ES-I3 (cell line): ENCODE data around the gene EPHB1.

Experiments
- H3K36me3 ChIP-seq: 2 replicates; pipeline ENCODE4 v1.6.1; 2013; ENCODE audit warnings: mild to moderate bottlenecking, low read length, control low read depth, moderate library complexity; ENCODE audit not compliant: insufficient read depth
- H3K4me1 ChIP-seq: 2 replicates; pipeline ENCODE4 v1.6.1; 2013; ENCODE audit warnings: mild to moderate bottlenecking, control low read depth, low read length; ENCODE audit not compliant: insufficient read depth
- H3K9ac ChIP-seq: 2 replicates; pipeline ENCODE4 v1.6.1; 2013; ENCODE audit warnings: low read depth, mild to moderate bottlenecking, low read length, moderate library complexity
- H3K9me3 ChIP-seq: 2 replicates; pipeline ENCODE4 v1.6.1; 2013; ENCODE audit warnings: mild to moderate bottlenecking, low read length, moderate library complexity; ENCODE audit not compliant: control insufficient read depth, insufficient read depth

Gene EPHB1

DNA sequence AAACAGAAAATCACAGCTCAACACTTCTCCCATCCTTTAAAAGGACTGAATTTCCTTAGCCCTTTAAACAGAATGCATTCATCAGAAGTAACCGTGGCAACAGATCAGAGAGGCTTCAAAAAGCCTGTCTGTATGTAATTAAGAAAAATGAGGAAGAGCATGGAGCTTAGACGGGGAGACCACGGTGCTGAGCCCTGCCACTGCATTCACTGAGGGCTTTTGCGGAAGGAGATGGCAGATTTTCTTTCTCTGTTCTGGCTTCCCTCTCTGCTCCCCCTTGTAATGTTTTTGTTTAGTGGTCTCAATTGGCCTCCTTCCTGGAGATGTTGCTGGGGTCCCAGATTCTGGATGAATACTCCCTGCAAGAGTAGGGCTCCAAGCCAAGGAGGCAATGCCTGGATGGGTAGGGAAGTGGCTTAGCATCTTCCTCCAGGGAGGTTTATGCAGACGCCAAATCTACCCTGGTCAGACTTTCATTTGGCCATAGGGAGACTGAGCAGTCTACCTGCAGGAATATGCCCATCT, 332.9 kb downstream of the EPHB1 start:
- Histone ChIP-seq H3K36me3 (no peaks in the 10 kb centered on the region), H3K9ac (no peak overlapping the region), H3K4me1 (no peaks in the 10 kb centered on the region), H3K9me3 (no peaks in the 10 kb centered on the region)

DNA sequence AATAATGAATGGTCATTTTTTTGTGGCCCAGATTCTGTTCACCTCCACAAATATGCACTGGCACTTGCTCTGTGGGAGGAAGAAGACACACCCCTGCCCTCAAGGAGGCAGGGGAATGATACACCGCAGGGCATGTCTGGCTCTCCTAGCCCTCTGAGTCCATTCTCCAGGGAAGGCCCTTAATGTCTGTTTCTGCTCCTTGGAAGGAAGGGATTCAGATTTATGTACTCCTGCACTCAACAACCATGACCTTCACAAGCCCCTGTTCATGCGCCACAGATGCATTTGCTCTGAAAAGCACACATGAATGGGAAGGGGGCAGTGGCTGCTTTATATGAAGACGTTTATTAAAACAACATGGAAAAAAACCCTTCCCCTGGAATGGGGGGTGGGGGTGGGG, 333.8 kb downstream of the EPHB1 start:
- Histone ChIP-seq H3K9ac (no peak overlapping the region), H3K4me1 (no peaks in the 10 kb centered on the region), H3K36me3 (no peaks in the 10 kb centered on the region), H3K9me3 (no peaks in the 10 kb centered on the region)

DNA sequence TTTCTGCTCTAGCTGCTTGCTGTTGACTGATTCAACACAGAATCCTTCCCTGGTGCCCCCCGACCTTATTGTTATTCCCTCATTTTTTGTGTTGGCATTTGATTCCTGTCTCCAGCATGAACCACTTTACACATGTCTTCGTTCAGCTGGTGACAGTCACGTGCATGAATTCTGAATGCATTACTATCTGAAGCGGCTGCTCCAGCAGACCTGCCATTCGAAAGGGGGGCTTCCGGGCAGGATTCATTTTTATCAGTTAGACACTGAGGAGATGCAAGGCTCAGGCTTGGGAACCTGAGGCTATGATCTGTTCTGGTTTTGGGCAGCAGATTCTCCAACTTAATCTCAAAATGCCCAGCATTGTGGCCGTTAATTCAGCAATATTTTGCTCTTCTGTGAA, 336.2 kb downstream of the EPHB1 start:
- Histone ChIP-seq H3K9me3 (no peaks in the 10 kb centered on the region), H3K36me3 (no peaks in the 10 kb centered on the region), H3K9ac (no peak overlapping the region), H3K4me1 (no peaks in the 10 kb centered on the region)

DNA sequence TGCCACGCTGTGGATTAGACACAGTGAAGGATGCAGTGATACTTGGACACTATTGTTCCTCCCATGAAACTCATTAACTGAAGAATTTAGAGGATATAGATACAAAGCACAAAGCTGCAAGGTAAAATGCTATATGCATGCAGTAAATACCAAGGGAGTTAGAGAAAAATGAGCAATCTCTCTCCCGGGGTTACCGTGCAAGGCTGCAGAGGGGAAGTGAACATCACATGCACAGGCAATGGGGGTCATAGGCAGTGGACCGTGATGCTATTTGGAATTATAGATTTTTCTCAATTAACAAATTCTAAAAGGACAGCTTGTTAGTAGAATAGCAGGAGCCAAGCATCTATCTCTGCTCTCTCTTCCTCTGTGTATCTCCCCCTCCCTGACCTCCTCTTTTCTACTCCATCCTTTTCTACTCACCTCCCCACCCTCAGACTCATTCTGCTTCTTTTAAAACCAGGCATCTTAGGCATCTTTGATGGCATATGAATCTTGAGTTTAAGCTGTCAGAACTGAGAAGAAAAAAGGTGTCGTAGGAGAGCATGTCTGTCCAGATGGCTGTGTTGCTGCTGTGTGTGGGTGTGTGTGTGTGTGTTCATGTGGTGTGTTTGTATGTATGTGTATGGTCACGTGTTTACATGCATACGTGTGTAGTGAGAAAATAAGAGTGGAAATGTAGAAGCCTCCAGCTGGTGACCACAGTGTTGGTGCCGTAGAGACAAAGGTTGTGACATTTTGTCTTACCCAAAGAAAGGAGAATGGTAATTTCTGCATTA, 339.0 kb downstream of the EPHB1 start:
- H3K9ac ChIP-seq: no peak overlapping the region
- no peaks in the 10 kb centered on the region for H3K4me1 ChIP-seq
- no peaks in the 10 kb centered on the region for H3K36me3 ChIP-seq
- H3K9me3 ChIP-seq: no peaks in the 10 kb centered on the region

DNA sequence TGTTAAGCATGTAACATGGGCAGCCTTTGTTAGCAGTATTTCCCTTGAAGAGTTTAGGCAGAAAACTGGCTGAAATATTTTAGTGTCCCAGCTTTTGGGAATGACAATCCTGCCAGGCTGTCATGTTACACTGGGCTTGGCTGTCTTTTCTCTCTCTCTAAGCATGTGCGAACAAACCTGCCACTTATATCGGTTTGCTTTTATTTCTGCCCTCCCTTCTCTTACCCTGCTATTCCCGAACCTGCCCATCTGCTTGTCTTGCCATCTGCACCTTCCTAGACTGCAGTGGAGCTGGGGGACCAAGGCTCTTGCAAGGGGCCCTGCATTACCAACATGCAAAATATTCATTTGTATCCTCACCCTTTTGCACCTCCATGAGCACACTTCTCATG, 339.6 kb downstream of the EPHB1 start:
- H3K36me3 ChIP-seq: no peaks in the 10 kb centered on the region
- H3K9me3 ChIP-seq: no peaks in the 10 kb centered on the region
- H3K4me1 ChIP-seq: no peaks in the 10 kb centered on the region
- H3K9ac ChIP-seq: no peak overlapping the region

DNA sequence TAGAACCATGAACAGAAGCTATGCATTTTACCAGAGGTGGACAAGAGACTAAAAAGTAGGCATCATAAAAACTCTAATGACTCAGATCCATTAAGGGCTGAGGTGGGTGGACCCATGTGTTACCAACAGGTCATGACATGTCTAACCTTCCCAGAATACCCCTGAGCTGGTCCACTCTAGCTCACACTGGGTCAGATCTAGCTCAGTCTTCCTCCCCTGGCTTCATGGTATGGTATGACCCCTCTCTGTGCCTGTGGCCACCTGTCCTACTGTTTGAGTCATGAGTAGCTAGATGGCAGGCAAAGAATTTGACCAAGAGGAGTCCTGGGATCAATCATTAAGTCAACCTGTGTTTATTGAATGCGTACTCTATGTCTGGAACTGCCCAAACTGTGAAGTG, 340.4 kb downstream of the EPHB1 start:
- H3K9ac ChIP-seq: no peak overlapping the region
- H3K36me3 ChIP-seq: no peaks in the 10 kb centered on the region
- no peaks in the 10 kb centered on the region for H3K9me3 ChIP-seq
- no peaks in the 10 kb centered on the region for H3K4me1 ChIP-seq

DNA sequence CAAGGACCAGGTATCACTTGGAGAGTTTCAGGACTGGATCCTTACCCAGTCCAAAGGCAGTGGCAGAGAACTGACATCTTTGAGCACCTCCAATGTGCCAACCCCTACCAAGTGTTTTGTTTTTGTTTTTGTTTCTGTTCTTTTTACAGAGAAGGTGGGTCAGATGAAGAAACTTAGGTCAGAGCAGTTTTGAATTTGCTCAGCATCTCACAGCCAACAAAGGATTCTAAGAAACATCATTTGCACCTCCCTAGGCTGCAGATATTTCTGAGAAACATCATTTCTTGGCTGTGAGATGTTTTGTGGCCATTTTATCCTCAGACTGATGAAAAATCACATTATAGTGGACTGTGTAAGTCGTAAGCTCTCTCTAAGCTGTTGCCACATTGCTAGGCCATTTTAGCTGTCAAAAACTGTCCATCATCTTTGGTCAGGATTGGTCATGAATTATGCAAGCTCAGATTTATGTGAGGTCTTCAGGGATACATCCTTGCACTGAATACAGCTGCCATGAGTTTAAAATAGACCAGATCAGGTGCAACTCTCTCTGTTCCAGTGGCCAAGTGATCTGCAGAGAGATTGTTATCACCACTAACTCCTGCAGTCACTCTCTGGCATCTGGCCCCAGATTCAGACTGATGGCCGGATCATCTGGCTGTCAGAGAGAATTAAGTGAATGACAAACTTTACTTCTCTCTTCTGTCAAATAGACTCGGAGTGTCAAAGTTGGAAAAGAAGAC, 341.5 kb downstream of the EPHB1 start:
- Histone ChIP-seq H3K36me3 (no peaks in the 10 kb centered on the region), H3K4me1 (no peaks in the 10 kb centered on the region), H3K9me3 (no peaks in the 10 kb centered on the region), H3K9ac (no peak overlapping the region)

DNA sequence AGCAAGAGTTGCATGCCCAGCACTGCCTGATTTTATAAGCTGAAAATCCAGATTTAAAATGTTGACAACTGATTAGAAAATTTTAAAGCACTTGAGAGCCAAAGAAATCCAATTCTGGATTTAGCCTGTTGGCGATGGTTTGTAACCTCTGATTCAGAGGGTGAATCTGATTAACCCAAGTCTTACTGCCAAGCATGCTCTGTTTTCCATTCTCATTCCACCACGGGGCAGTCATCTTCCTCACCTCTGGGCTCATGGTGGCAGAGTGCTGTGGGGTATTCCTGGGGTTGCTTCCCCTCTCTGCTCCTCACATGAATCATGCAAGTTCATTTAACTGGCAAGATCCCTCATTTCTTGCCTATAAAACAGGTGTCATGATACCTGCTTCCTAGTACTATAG, 342.2 kb downstream of the EPHB1 start:
- H3K9me3 ChIP-seq: no peaks in the 10 kb centered on the region
- H3K36me3 ChIP-seq: no peaks in the 10 kb centered on the region
- H3K9ac ChIP-seq: no peak overlapping the region

DNA sequence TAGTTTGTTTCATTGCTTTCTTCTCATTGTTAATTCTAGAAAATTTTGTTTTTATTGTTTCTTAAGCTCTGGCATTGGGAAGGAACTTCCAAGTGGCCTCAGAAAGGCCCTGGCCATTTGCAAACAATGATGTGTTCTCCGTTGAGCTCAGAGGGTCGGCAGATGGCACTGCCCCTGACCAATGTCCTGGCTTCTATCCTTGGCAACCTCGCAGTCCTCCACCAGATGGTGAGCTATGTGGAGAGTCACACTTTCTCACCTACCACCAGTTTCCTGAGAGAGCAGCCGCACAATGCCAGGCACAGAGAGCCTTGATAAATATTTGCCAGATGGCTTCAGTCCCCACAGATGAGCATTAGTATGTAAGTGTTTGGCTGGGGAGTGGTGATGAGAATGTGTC, 343.7 kb downstream of the EPHB1 start:
- H3K9me3 ChIP-seq: no peaks in the 10 kb centered on the region
- no peak overlapping the region for H3K9ac ChIP-seq
- H3K4me1 ChIP-seq: no peaks in the 10 kb centered on the region
- no peaks in the 10 kb centered on the region for H3K36me3 ChIP-seq

More for the DNA sequence above, 342.2 kb downstream of the EPHB1 start:
- H3K4me1 ChIP-seq: no peaks in the 10 kb centered on the region

DNA sequence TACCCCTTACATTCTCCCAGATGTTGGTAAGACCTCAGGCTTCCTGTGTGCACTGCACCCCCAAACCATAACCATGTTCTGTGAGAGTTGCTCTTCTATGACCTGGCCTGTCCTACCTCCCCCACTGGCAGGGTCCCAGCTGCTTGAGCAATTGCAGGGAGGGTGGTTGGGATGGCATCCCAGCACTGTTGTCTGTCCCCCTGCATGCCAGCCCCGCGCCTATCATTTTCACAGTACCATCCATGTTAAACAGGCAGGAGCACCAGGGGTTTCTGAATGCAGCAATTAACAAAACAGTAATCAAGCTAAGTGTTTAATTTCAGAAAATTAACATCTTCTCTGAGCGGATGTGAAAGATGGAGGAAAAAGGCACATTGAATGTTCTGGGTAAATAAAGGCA, 345.5 kb downstream of the EPHB1 start:
- Histone ChIP-seq H3K9me3 (no peaks in the 10 kb centered on the region), H3K36me3 (no peaks in the 10 kb centered on the region), H3K9ac (no peak overlapping the region), H3K4me1 (no peaks in the 10 kb centered on the region)

DNA sequence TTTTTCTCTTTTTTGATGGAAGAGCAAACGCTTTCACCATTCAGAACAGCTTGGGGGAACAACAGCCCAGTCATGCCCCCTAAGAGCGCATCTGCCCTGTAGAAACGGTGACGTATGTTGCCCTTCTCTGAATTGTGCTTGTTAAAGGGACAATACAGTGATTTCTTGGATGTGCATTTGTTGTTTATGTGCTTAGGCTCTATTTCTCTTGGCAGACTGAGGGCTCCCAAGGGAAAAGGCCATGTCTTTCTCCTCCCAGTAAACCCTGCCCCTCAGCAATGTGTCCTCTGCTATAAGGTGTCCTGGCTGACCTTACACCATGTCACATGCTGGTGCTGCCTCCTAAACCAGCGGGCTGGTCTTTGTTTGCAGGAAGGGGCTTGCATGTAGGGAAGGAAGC, 346.1 kb downstream of the EPHB1 start:
- no peaks in the 10 kb centered on the region for H3K36me3 ChIP-seq
- H3K9ac ChIP-seq: no peak overlapping the region
- no peaks in the 10 kb centered on the region for H3K4me1 ChIP-seq
- no peaks in the 10 kb centered on the region for H3K9me3 ChIP-seq

DNA sequence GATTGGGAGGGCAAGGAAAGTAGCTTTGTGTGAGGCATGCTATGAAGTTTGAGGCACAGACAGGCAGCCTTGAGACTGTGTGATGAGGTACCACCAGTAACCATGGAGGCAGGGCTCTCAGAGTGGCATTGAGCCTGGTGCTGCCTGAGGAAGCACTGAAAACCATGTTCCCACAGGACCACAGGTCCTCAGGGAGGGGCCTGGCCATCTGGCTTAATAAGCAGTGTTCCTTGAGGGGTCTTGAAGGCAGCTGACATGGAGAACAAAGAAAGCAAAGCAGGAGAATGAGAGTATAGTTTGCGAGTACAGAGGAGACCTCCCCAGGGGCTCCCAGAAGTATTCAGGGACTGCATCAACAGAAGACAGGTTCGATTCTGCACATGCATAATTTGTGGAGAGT, 346.6 kb downstream of the EPHB1 start:
- Histone ChIP-seq H3K36me3 (no peaks in the 10 kb centered on the region), H3K9me3 (no peaks in the 10 kb centered on the region), H3K4me1 (no peaks in the 10 kb centered on the region), H3K9ac (no peak overlapping the region)

DNA sequence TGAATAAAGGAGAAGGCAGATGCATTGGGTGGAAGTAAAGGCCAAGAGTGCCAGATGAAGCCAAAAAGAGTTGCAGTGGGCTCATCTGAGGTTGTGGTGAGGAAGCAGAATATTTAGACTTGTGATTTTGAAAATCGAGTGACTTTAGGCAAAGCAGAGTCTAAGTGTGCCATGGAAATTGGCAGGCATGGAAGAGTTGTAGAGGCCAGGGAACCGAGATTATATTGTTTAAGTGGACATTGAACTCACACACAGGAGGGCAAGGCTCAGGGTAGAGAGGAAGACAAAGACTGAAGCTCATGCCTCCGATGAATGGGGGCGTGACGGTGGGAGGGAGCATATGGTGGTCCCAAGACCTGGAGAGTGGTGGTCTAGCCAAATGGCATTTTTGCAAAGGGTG, 347.5 kb downstream of the EPHB1 start:
- Histone ChIP-seq H3K9ac (no peak overlapping the region), H3K36me3 (no peaks in the 10 kb centered on the region), H3K9me3 (no peaks in the 10 kb centered on the region), H3K4me1 (no peaks in the 10 kb centered on the region)

DNA sequence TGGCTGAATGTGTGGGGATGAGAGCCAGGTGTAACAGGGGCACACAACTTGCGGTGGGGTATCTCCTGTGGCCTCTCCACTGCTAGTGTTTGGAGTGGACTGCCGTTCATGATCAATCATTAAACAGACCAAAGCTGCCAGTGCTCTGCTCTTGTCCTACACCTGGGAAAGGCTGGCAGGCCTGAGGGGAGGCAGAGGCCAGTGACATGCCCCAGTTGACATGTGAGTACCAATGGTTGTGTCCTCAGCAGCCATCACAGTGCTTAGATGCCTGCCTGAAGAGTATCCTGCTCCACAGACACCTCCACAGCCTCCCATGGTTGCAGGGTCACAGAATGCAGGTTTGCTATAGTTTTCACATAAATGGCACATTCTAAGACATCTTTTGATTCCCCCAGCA, 348.4 kb downstream of the EPHB1 start:
- no peaks in the 10 kb centered on the region for H3K9me3 ChIP-seq
- H3K4me1 ChIP-seq: no peaks in the 10 kb centered on the region
- H3K9ac ChIP-seq: no peak overlapping the region
- H3K36me3 ChIP-seq: no peaks in the 10 kb centered on the region

DNA sequence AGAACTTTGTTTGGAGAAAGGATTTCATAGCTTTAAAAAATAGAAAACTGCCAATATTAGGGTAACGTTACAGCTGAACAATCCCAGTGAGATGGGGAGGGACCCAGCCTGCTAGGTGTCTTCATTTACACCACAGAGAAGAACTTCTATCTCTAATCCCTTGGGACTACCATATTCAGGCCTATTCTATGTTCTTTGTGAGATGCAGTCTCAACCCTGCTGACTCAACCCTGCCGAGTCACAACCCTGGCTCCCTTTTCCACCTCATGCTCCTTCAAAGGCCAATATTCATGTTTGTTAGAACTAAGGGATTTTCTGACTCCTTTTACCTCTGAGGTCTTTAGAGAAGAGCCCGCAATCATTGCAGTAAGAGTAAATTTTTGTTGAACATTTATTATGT, 350.5 kb downstream of the EPHB1 start:
- Histone ChIP-seq H3K36me3 (no peaks in the 10 kb centered on the region), H3K9ac (no peak overlapping the region), H3K4me1 (no peaks in the 10 kb centered on the region), H3K9me3 (no peaks in the 10 kb centered on the region)
